Activated naive CD4-positive, alpha-beta T cell treated with anti-CD3 and anti-CD28 coated beads, Interleukin-2, amount 50 U/mL, for 16 hours (primary cell): ENCODE data around the gene CELSR2.

Experiments used
- DNase-seq: peaks from one replicate; pipeline ENCODE4 v3.0.0-alpha.2; 2020

CELSR2 gene

GRCh38 chr1:109252167-109252892 is 3.0 kb downstream of the CELSR2 start:
- DNase-seq = no peak

GRCh38 chr1:109252893-109253802 is 3.8 kb downstream of the CELSR2 start:
- DNase-seq = no peak

- DNase-seq = no peak
These were observed 4.7 kb downstream of the CELSR2 start for GRCh38 chr1:109253803-109254620.

GRCh38 chr1:109254621-109255096 is 5.3 kb downstream of the CELSR2 start:
- no peak for DNase-seq

GRCh38 chr1:109255097-109255651 is 5.8 kb downstream of the CELSR2 start:
- no peak for DNase-seq

GRCh38 chr1:109255678-109256077 is 6.3 kb downstream of the CELSR2 start:
- no peak for DNase-seq

GRCh38 chr1:109256085-109256484 is 6.7 kb downstream of the CELSR2 start:
- no peak for DNase-seq

- no peak for DNase-seq
These were observed 7.8 kb downstream of the CELSR2 start for GRCh38 chr1:109256971-109257681.

GRCh38 chr1:109257682-109258421 is 8.5 kb downstream of the CELSR2 start:
- no peak for DNase-seq

GRCh38 chr1:109258481-109259466 is 9.4 kb downstream of the CELSR2 start:
- DNase-seq = no peak

- no peak for DNase-seq
These were observed 10.6 kb downstream of the CELSR2 start for GRCh38 chr1:109259674-109260557.

- DNase-seq = no peak
These were observed 11.7 kb downstream of the CELSR2 start for GRCh38 chr1:109261006-109261405.

- DNase-seq = no peak
These were observed 12.2 kb downstream of the CELSR2 start for GRCh38 chr1:109261578-109261977.

GRCh38 chr1:109262231-109263055 is 13.1 kb downstream of the CELSR2 start:
- DNase-seq = no peak

- DNase-seq = no peak
These were observed 13.9 kb downstream of the CELSR2 start for GRCh38 chr1:109263234-109263596.

GRCh38 chr1:109263597-109264378 is 14.4 kb downstream of the CELSR2 start:
- DNase-seq = peak; percentile 81

GRCh38 chr1:109264379-109264755 is 15.0 kb downstream of the CELSR2 start:
- no peak for DNase-seq
